Vagina (tissue), 2 donors: ENCODE results near the gene ZNF423.

Experiments used
- POLR2AphosphoS5 ChIP-seq, 2 donors: sonication (generic); formaldehyde crosslinking; IDR thresholded peaks; one replicate each; pipeline ENCODE4 v1.9.0; 2017; ENCODE audit warnings: antibody characterized with exemption in 2 of 2, mild to moderate bottlenecking in 2 of 2, low read depth in 1 of 2; ENCODE audit not compliant: insufficient read depth in 1 of 2
- TF ChIP-seq, protein P1 (sequence below), 3 experiments: fragments of 450-650 bp in 2 of 3; fragments of 200-600 bp in 1 of 3; sonication (generic) in 1 of 3; IDR thresholded peaks; one replicate each; pipeline ENCODE4 v1.5.1; 2017 to 2019; ENCODE audit warnings: antibody characterized with exemption in 3 of 3, mild to moderate bottlenecking in 2 of 3, moderate library complexity in 2 of 3

DNA sequence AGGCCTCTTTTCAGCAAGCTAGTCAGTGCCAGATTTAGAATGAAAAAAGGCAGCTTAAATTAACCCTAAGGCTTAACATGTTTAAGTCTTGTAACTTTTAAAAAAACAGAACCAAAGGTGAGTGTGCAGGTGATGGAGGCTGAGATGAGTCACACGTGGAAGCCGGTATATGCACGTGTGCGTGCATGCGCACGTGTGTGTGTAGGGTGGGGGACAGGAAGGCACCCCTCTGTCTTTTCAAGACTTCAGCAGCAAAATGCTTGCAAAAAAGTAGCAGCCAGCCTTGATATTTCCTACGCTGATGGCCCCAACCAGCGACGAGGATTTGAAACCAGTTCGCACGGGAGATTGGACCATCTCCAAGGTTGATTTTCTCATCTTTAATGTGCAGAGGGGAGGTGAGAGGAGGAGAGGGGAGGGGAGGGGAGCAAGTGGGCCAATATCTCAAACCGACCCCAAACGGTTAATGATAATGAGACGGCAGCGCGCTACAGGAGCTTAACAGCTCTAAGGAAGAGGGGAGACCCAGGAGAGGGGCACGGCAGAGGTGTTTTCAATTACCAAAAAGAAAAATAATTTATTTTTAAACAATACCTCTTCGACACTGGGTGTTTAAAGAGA, 154.7 kb downstream of the ZNF423 start:
- TF ChIP-seq, protein P1, sequence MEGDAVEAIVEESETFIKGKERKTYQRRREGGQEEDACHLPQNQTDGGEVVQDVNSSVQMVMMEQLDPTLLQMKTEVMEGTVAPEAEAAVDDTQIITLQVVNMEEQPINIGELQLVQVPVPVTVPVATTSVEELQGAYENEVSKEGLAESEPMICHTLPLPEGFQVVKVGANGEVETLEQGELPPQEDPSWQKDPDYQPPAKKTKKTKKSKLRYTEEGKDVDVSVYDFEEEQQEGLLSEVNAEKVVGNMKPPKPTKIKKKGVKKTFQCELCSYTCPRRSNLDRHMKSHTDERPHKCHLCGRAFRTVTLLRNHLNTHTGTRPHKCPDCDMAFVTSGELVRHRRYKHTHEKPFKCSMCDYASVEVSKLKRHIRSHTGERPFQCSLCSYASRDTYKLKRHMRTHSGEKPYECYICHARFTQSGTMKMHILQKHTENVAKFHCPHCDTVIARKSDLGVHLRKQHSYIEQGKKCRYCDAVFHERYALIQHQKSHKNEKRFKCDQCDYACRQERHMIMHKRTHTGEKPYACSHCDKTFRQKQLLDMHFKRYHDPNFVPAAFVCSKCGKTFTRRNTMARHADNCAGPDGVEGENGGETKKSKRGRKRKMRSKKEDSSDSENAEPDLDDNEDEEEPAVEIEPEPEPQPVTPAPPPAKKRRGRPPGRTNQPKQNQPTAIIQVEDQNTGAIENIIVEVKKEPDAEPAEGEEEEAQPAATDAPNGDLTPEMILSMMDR (IDR thresholded peaks at IDR 0.05) = no peak
- TF ChIP-seq POLR2AphosphoS5 (IDR thresholded peaks at IDR 0.05; ENCODE audit: insufficient read depth in 1 of 2, low read depth in 1 of 2) = no peak
